AG09319 (cell line): ENCODE data around the gene SP100.
"Not testable (repeated sequence)": the region's sequence is repeated elsewhere in the genome, so short reads cannot be mapped to it uniquely, and the experiment has no call there.

ENCODE experiments used
- DNase-seq: peaks from one replicate; pipeline ENCODE4 v3.0.0-alpha.2; 2010; ENCODE audit warnings: low read depth; ENCODE audit errors: extremely low read depth
- TF ChIP-seq, protein P1 (sequence below): IDR thresholded peaks from 2 replicates; pipeline ENCODE4 v1.5.1; 2011; ENCODE audit warnings: low read depth, mild to moderate bottlenecking, inconsistent platforms, low read length, moderate library complexity

SP100 gene

GRCh38 chr2:230416061-230416721 lies at the start of gene SP100:
Gene SP100, plus strand, starts transcription at chr2:230416201. Its CDS starts 96 bp downstream, at chr2:230416297.
- DNase-seq = peak; percentile 57

GRCh38 chr2:230382108-230382507 lies 33.9 kb upstream of the SP100 start:
- no peak for DNase-seq
- TF ChIP-seq, protein P1, sequence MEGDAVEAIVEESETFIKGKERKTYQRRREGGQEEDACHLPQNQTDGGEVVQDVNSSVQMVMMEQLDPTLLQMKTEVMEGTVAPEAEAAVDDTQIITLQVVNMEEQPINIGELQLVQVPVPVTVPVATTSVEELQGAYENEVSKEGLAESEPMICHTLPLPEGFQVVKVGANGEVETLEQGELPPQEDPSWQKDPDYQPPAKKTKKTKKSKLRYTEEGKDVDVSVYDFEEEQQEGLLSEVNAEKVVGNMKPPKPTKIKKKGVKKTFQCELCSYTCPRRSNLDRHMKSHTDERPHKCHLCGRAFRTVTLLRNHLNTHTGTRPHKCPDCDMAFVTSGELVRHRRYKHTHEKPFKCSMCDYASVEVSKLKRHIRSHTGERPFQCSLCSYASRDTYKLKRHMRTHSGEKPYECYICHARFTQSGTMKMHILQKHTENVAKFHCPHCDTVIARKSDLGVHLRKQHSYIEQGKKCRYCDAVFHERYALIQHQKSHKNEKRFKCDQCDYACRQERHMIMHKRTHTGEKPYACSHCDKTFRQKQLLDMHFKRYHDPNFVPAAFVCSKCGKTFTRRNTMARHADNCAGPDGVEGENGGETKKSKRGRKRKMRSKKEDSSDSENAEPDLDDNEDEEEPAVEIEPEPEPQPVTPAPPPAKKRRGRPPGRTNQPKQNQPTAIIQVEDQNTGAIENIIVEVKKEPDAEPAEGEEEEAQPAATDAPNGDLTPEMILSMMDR = no peak

More at GRCh38 chr2:230416061-230416721, at the start of gene SP100:
- TF ChIP-seq, protein P1 = no peak

- TF ChIP-seq, protein P1 = no peak
Measured at GRCh38 chr2:230383453-230383852, 32.5 kb upstream of the SP100 start.

GRCh38 chr2:230384986-230385385 lies 31.0 kb upstream of the SP100 start:
- DNase-seq = no peak
- TF ChIP-seq, protein P1 = no peak

More at GRCh38 chr2:230383453-230383852, 32.5 kb upstream of the SP100 start:
- DNase-seq = no peak

DNA sequence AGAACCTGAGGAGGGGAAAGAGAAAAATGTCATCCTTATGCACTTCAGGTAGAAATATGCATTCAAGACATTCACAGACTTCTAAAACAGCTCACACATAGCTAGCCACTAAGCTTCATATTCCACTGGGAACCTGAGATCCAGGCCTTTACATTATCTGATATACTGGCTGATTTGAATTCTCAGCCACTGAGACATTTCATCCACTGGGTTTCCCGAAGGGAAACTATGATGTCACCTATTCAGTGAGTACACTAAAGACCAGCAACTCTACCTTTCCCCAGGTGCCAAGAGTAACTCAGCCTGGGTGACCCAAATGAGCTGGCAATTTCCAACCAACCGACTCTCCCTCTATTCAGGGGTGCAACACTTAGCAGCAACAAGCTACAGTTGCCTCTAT lies 21.7 kb upstream of the SP100 start:
- no peak for DNase-seq
- TF ChIP-seq, protein P1 = no peak

DNA sequence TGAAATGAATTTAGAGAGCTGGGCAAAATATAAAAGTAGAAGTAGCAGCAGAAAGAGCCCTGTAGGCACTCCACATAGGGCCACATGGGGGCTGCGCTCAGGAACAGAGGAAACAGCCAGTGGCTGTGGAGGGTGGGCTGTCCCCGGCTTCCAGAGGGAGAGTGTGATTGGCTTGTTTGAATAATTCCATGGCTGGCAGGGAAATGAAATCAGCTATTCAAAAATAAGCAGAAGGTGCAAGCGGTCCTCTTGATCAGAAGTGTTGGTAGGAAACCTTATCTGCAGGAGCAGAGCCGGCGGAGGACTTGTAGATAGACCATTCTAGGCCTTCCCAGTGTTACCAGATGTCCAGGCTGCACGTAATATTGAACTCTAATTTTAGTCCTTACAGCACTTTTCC lies 17.3 kb upstream of the SP100 start:
- not testable (repeated sequence) for DNase-seq

GRCh38 chr2:230400041-230400440 lies 16.0 kb upstream of the SP100 start:
- TF ChIP-seq, protein P1 = no peak
- DNase-seq = no peak

- DNase-seq = no peak
- TF ChIP-seq, protein P1 = no peak
Measured at GRCh38 chr2:230400454-230400853, 15.5 kb upstream of the SP100 start.

GRCh38 chr2:230401026-230401425 lies 15.0 kb upstream of the SP100 start:
- not testable (repeated sequence) for DNase-seq
